HepG2 (cell line): ENCODE measurements around the gene NBR1. TPM values are rescaled to one million over a fixed set of nuclear protein-coding genes. Genes with fewer than 3 reads are reported as not detected.
A peak's percentile ranks its signal among the peaks of the same experiment; 100 is the strongest.

ENCODE experiments used
- ATAD3A ChIP-seq: sonication (generic); formaldehyde crosslinking; IDR thresholded peaks from 2 replicates; pipeline ENCODE4 v1.4.0; 2020; ENCODE audit warnings: missing genetic modification reagents
- ATF7-NPFF ChIP-seq: sonication (generic); formaldehyde crosslinking; IDR thresholded peaks from 2 replicates; pipeline ENCODE4 v1.8.1; 2023; ENCODE audit warnings: mild to moderate bottlenecking, low read depth, missing genetic modification reagents, moderate library complexity
- CBX5 ChIP-seq: sonication (generic); formaldehyde crosslinking; IDR thresholded peaks from 2 replicates; pipeline ENCODE4 v1.4.0; 2020; ENCODE audit warnings: missing genetic modification reagents, borderline replicate concordance
- HNRNPH1 ChIP-seq: fragments of 200-400 bp; formaldehyde crosslinking; optimal IDR thresholded peaks from 2 replicates; pipeline ENCODE3; 2017; ENCODE audit warnings: mild to moderate bottlenecking, low read depth, low read length
- KDM5A ChIP-seq: fragments of 200-600 bp; sonication (generic); IDR thresholded peaks from 2 replicates; pipeline ENCODE4 v1.7.0; 2018; ENCODE audit warnings: antibody characterized with exemption, mild to moderate bottlenecking, low read length, borderline replicate concordance
- NFE2L1 ChIP-seq: sonication (generic); formaldehyde crosslinking; IDR thresholded peaks from 2 replicates; pipeline ENCODE4 v1.4.0; 2020; ENCODE audit warnings: missing genetic modification reagents, mild to moderate bottlenecking, borderline replicate concordance
- SMAD1 ChIP-seq: sonication (generic); formaldehyde crosslinking; IDR thresholded peaks from 2 replicates; pipeline ENCODE4 v1.4.0; 2020; ENCODE audit warnings: missing genetic modification reagents, low read depth, mild to moderate bottlenecking, borderline replicate concordance
- SMYD3 ChIP-seq: sonication (generic); formaldehyde crosslinking; IDR thresholded peaks from 2 replicates; pipeline ENCODE4 v1.8.1; 2023; ENCODE audit warnings: mild to moderate bottlenecking, missing genetic modification reagents
- TAF1 ChIP-seq: sonication (generic); formaldehyde crosslinking; IDR thresholded peaks from 2 replicates; pipeline ENCODE4 v1.4.0; 2020; ENCODE audit warnings: missing genetic modification reagents
- TBP ChIP-seq: sonication (generic); formaldehyde crosslinking; IDR thresholded peaks from 2 replicates; pipeline ENCODE4 v1.5.0; 2020; ENCODE audit warnings: missing genetic modification reagents
- ZNF382 ChIP-seq: sonication (generic); formaldehyde crosslinking; IDR thresholded peaks from 2 replicates; pipeline ENCODE4 v1.5.0; 2020; ENCODE audit warnings: missing genetic modification reagents, mild to moderate bottlenecking, borderline replicate concordance
- polyA plus RNA-seq, 8 experiments: library from polyadenylated mRNA; depleted of rRNA in 3 of 8; stranded (reverse) in 7 of 8; unstranded in 1 of 8; fragments of >200 nt; fragmentation: Illumina TruSeq in 4 of 8; extraction: Trizol in 4 of 8; gene quantifications; 2 replicates each; pipeline versions ENCODE4 v1.2.1 to v1.2.3, GENCODE V29; 2011 to 2016; ENCODE audit warnings: low read depth in 4 of 8, missing spikeins in 1 of 8, mixed read lengths in 1 of 8; ENCODE audit not compliant: insufficient read depth in 1 of 8
- total RNA-seq, 5 experiments: library from RNA; depleted of rRNA; stranded (reverse); fragments of >200 nt; fragmentation: Illumina TruSeq; extraction: Trizol; gene quantifications; 2 replicates each; pipeline ENCODE4 v1.2.3, GENCODE V29; 2016; ENCODE audit warnings: low read depth in 1 of 5
- TF ChIP-seq, protein P1 (sequence below): sonication (generic); formaldehyde crosslinking; IDR thresholded peaks from 2 replicates; pipeline ENCODE4 v1.8.1; 2023; ENCODE audit warnings: mild to moderate bottlenecking, inconsistent platforms, moderate library complexity, missing genetic modification reagents, borderline replicate concordance
- TF ChIP-seq, protein P2 (sequence below): sonication (generic); formaldehyde crosslinking; IDR thresholded peaks from 2 replicates; pipeline ENCODE4 v1.8.1; 2023; ENCODE audit warnings: missing genetic modification reagents, mild to moderate bottlenecking, borderline replicate concordance
- TF ChIP-seq, protein P3 (sequence below): sonication (generic); formaldehyde crosslinking; conservative IDR thresholded peaks from 2 replicates; pipeline ENCODE4 v1.8.1; 2023; ENCODE audit warnings: missing genetic modification reagents
- TF ChIP-seq, protein P4 (sequence below): IDR thresholded peaks from 2 replicates; pipeline ENCODE4 v1.4.0; 2020; ENCODE audit warnings: mild to moderate bottlenecking, missing genetic modification reagents
- TF ChIP-seq, protein P5 (sequence below), 2 experiments: sonication (generic) in 1 of 2; formaldehyde crosslinking in 1 of 2; IDR thresholded peaks; 2 replicates each; pipeline versions ENCODE4 v1.4.0 to v1.6.1; 2018 to 2020; ENCODE audit warnings: missing genetic modification reagents in 2 of 2, borderline replicate concordance in 1 of 2, low read depth in 1 of 2, mild to moderate bottlenecking in 1 of 2, missing biosample characterization in 1 of 2
- TF ChIP-seq, protein P6 (sequence below): sonication (generic); formaldehyde crosslinking; IDR thresholded peaks from 2 replicates; pipeline ENCODE4 v1.4.0; 2020; ENCODE audit warnings: missing genetic modification reagents

Gene NBR1
- total and polyA plus RNA-seq, 2 of the 13 experiments (the other 11 are each of a cell fraction or from before 2014, with no cell fraction given): 51.7 to 121 TPM

DNA sequence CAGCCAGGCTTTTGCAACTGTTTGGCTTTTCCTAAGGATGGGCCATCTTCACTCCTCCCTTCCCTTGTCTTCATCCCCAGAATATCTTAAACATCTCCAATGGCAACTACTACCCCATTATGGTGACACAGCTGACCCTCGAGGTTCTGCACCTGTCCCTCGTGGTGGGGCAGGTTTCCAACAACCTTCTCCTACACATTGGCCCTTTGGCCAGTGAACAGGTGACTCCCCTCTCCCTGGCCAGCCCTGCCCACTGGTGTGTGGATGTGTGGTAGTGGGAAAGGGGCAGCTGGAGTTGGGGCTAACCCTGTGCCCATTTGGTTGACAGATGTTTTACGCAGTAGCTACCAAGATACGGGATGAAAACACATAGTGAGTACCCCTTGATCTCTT lies 45.4 kb downstream of the NBR1 start (continued):
- TF ChIP-seq, protein P1, sequence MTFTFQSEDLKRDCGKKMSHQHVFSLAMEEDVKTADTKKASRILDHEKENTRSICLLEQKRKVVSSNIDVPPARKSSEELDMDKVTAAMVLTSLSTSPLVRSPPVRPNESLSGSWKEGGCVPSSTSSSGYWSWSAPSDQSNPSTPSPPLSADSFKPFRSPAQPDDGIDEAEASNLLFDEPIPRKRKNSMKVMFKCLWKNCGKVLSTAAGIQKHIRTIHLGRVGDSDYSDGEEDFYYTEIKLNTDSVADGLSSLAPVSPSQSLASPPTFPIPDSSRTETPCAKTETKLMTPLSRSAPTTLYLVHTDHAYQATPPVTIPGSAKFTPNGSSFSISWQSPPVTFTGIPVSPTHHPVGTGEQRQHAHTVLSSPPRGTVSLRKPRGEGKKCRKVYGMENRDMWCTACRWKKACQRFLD (CRISPR knock-in tag): no peak
- TF ChIP-seq CBX5 (CRISPR knock-in tag): 0 out of 2 replicates have a peak, but pooled peaks have one; percentile 9
- no peak for TF ChIP-seq TAF1 (CRISPR knock-in tag)
- no peak for TF ChIP-seq HNRNPH1
- TF ChIP-seq SMAD1 (CRISPR knock-in tag): no peak
- no peak for TF ChIP-seq ZNF382 (CRISPR knock-in tag)
- TF ChIP-seq, protein P2, sequence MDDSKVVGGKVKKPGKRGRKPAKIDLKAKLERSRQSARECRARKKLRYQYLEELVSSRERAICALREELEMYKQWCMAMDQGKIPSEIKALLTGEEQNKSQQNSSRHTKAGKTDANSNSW (CRISPR knock-in tag): no peak
- TF ChIP-seq, protein P3, sequence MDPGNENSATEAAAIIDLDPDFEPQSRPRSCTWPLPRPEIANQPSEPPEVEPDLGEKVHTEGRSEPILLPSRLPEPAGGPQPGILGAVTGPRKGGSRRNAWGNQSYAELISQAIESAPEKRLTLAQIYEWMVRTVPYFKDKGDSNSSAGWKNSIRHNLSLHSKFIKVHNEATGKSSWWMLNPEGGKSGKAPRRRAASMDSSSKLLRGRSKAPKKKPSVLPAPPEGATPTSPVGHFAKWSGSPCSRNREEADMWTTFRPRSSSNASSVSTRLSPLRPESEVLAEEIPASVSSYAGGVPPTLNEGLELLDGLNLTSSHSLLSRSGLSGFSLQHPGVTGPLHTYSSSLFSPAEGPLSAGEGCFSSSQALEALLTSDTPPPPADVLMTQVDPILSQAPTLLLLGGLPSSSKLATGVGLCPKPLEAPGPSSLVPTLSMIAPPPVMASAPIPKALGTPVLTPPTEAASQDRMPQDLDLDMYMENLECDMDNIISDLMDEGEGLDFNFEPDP (CRISPR knock-in tag): no peak
- TF ChIP-seq TBP (CRISPR knock-in tag): no peak
- TF ChIP-seq SMYD3 (CRISPR knock-in tag): no peak
- no peak for TF ChIP-seq KDM5A
- TF ChIP-seq, protein P4, sequence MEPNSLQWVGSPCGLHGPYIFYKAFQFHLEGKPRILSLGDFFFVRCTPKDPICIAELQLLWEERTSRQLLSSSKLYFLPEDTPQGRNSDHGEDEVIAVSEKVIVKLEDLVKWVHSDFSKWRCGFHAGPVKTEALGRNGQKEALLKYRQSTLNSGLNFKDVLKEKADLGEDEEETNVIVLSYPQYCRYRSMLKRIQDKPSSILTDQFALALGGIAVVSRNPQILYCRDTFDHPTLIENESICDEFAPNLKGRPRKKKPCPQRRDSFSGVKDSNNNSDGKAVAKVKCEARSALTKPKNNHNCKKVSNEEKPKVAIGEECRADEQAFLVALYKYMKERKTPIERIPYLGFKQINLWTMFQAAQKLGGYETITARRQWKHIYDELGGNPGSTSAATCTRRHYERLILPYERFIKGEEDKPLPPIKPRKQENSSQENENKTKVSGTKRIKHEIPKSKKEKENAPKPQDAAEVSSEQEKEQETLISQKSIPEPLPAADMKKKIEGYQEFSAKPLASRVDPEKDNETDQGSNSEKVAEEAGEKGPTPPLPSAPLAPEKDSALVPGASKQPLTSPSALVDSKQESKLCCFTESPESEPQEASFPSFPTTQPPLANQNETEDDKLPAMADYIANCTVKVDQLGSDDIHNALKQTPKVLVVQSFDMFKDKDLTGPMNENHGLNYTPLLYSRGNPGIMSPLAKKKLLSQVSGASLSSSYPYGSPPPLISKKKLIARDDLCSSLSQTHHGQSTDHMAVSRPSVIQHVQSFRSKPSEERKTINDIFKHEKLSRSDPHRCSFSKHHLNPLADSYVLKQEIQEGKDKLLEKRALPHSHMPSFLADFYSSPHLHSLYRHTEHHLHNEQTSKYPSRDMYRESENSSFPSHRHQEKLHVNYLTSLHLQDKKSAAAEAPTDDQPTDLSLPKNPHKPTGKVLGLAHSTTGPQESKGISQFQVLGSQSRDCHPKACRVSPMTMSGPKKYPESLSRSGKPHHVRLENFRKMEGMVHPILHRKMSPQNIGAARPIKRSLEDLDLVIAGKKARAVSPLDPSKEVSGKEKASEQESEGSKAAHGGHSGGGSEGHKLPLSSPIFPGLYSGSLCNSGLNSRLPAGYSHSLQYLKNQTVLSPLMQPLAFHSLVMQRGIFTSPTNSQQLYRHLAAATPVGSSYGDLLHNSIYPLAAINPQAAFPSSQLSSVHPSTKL: no peak
- peak; percentile 82; the same call in 1 of the 2 replicates for TF ChIP-seq ATF7-NPFF (CRISPR knock-in tag)
- no peak for TF ChIP-seq ATAD3A (CRISPR knock-in tag)
- TF ChIP-seq, protein P5, sequence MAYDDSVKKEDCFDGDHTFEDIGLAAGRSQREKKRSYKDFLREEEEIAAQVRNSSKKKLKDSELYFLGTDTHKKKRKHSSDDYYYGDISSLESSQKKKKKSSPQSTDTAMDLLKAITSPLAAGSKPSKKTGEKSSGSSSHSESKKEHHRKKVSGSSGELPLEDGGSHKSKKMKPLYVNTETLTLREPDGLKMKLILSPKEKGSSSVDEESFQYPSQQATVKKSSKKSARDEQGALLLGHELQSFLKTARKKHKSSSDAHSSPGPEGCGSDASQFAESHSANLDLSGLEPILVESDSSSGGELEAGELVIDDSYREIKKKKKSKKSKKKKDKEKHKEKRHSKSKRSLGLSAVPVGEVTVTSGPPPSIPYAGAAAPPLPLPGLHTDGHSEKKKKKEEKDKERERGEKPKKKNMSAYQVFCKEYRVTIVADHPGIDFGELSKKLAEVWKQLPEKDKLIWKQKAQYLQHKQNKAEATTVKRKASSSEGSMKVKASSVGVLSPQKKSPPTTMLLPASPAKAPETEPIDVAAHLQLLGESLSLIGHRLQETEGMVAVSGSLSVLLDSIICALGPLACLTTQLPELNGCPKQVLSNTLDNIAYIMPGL (CRISPR knock-in tag; IDR thresholded peaks at IDR 0.05; ENCODE audit: borderline replicate concordance in 1 of 2, low read depth in 1 of 2): no peak
- TF ChIP-seq, protein P6, sequence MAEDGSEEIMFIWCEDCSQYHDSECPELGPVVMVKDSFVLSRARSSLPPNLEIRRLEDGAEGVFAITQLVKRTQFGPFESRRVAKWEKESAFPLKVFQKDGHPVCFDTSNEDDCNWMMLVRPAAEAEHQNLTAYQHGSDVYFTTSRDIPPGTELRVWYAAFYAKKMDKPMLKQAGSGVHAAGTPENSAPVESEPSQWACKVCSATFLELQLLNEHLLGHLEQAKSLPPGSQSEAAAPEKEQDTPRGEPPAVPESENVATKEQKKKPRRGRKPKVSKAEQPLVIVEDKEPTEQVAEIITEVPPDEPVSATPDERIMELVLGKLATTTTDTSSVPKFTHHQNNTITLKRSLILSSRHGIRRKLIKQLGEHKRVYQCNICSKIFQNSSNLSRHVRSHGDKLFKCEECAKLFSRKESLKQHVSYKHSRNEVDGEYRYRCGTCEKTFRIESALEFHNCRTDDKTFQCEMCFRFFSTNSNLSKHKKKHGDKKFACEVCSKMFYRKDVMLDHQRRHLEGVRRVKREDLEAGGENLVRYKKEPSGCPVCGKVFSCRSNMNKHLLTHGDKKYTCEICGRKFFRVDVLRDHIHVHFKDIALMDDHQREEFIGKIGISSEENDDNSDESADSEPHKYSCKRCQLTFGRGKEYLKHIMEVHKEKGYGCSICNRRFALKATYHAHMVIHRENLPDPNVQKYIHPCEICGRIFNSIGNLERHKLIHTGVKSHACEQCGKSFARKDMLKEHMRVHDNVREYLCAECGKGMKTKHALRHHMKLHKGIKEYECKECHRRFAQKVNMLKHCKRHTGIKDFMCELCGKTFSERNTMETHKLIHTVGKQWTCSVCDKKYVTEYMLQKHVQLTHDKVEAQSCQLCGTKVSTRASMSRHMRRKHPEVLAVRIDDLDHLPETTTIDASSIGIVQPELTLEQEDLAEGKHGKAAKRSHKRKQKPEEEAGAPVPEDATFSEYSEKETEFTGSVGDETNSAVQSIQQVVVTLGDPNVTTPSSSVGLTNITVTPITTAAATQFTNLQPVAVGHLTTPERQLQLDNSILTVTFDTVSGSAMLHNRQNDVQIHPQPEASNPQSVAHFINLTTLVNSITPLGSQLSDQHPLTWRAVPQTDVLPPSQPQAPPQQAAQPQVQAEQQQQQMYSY: no peak
- no peak for TF ChIP-seq NFE2L1 (CRISPR knock-in tag)
